Hypothalamus (tissue), 51 donors: Measurements from ENCODE around the gene KDM1A.

Source experiments
- DNase-seq, 51 donors: peaks; one replicate each; lab custom pipeline; 2025; lab: John Stamatoyannopoulos, UW

Gene KDM1A

GRCh38 chr1:23129846-23130245 lies 110.6 kb downstream of the KDM1A start:
- no peak for DNase-seq

DNA sequence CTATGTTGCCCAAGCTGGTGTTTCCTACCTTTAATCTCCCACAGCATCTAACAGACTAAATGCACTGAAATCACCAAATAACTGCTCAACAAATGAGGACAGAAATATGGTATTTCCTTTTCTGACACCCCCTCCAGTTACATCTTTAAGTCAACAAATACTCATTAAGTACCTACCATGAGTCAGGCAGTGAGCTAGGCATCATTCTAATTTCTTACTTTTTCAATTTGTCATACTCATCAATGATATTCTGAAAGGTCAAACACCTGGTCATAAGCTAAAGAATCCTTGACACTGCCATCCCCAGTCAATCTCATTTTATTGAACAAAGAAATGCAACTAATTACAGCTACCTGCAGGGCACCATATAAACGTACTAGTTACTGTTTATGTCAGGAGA lies 112.8 kb downstream of the KDM1A start:
- DNase-seq = no peak
